Activated T-cell treated with anti-CD3 and anti-CD28 coated beads, Interleukin-2, amount 50 U/mL, for 4 hours (primary cell): ENCODE measurements around the gene TRPV3. TPM values are rescaled to one million over a fixed set of nuclear protein-coding genes. Genes with fewer than 3 reads are reported as not detected.

Source experiments
- ATAC-seq, 2 donors: fragments of 200-7000 bp; cut with Tn5 transposase; one replicate each; pipeline ENCODE4 v1.10.0; 2021
- DNase-seq: peaks from one replicate; pipeline ENCODE4 v3.0.0-alpha.2; 2020
- H3K27me3 Mint-ChIP-seq: one replicate; pipeline ENCODE4 v1.8.0; 2021; ENCODE audit warnings: low read depth, mixed read lengths
- H3K36me3 Mint-ChIP-seq: one replicate; pipeline ENCODE4 v1.8.0; 2022; ENCODE audit warnings: mixed read lengths; ENCODE audit not compliant: insufficient read depth
- H3K4me1 Mint-ChIP-seq: one replicate; pipeline ENCODE4 v1.8.0; 2021; ENCODE audit warnings: low read depth, mixed read lengths
- H3K4me3 Mint-ChIP-seq: one replicate; pipeline ENCODE4 v1.8.0; 2021; ENCODE audit warnings: mild to moderate bottlenecking, moderate library complexity, mixed read lengths
- H3K9me3 Mint-ChIP-seq: one replicate; pipeline ENCODE4 v1.8.0; 2021; ENCODE audit warnings: mixed read lengths
- total RNA-seq, 3 donors: library from RNA; stranded (reverse); gene quantifications; one replicate each; pipeline ENCODE4 v1.2.1, GENCODE V29; 2021

The TRPV3 gene
- total RNA-seq: under 1 TPM; 0.45 to 0.84 (median 0.73) TPM

DNA sequence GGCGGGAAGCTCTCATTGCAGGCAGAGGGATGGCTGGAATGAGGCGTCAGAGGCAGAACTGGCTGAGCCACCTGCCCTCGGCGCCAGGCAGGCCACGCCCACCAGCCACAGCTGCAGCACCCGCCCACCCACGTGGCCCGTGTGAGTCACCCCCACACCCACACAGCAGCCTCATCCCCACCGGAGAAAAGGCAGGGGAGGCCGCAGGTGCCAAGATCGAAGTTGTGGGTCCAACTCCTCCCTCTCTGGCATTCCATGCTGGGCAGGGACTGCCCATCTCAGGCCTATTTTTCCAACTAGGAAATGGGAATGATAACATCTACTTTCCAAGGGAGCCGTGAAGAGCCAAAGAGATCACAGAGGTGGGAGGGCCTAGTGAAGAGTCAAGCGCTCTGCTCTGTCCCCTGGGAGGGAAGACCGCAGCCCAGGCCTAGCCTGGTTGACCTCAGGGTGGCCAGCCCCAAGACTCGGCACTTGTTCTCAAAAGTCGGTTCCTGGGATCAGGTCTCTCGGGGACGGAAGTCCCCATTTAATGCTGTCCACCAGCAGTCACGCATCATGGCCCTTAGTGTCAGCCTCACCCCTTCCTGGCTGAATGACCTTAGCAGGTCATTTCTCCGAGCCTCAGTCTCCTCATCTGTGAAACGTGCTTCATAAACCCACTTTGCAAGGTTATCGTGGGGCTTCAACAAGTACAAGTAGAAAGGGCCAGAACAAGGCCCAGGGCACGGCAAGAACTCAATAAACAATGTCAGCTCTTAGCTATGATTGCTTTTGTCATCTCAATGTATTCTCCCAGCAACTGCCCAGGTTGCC, at the start of gene TRPV3:
Gene TRPV3 (minus strand): TSS at position 45 of the 816 bp plus-strand sequence. CDS start 2,962 bp downstream, outside the sequence.
- ATAC-seq (peak; percentile 63 to 74), DNase-seq (peak; percentile 73)
- H3K9me3 Mint-ChIP-seq: no peaks in the 10 kb centered on the region
- H3K27me3 Mint-ChIP-seq: peaks cover 11% of the 10 kb centered on the region
- H3K4me3 Mint-ChIP-seq: no peak within 1 kb of the TSS
- peaks cover 21% of the 10 kb centered on the region for H3K4me1 Mint-ChIP-seq
- no peaks in the 10 kb centered on the region for H3K36me3 Mint-ChIP-seq

DNA sequence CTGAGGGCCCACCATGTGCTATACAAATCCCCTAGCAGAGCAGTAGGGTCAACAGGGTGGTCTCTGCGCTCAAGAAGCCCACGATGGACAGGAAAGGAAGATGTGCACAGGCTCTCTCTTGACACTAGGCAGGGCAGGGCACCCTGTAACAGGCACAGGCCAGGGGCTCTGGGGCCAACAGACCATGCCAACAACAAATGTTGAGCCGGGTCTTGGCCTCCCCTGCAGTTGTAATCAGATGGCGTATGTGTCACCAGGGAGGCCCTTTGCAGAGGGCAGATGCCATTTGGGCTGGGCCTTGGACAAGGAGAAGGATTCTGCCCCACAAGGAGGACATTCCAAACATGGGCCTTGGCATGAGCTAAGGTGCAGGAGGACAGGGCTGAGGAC, 46.3 kb upstream of the TRPV3 start:
- DNase-seq: no peak
- no peak for ATAC-seq
- Mint-ChIP-seq H3K4me1 (no peaks in the 10 kb centered on the region), H3K9me3 (no peaks in the 10 kb centered on the region), H3K36me3 (peaks cover 8% of the 10 kb centered on the region), H3K27me3 (no peaks in the 10 kb centered on the region), H3K4me3 (no peak overlapping the region)

DNA sequence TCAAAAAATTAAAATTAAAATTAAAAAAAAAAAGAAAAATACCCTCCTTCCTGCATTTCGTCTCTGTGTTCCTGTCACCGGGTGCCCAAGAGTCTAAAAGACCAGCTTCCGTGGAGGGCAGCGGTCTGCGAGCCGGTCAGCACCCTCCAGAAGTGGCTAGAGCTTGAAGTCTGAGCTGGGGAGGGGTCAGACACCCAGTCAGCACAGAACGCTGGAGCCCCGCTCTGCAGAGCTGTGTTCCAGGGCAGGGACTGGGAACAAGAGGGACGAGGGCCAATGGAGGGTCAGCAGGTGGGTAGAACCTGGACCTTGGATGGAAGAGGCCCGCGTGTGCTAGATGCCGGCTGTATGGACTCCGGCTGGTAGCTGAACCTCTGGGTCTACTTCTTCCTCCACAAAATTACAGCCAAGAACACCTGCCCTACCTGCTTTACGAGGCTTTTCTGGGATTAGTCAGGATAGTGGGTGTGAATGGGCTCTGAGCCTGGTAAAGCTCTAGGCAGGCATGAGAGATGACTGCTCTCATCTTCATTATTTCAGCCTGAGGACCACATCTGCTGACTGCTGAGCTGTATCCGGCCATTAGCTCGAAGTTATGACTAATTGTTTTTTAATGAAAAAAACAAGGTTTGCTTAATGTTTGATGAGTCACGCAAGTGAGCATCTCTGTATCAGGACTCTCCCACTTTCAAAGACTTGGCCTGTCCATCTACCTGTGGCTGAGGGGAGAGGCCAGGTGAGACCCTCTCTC, 45.7 kb upstream of the TRPV3 start:
- Mint-ChIP-seq H3K4me1 (no peaks in the 10 kb centered on the region), H3K36me3 (peaks cover 6% of the 10 kb centered on the region), H3K9me3 (no peaks in the 10 kb centered on the region), H3K27me3 (no peaks in the 10 kb centered on the region), H3K4me3 (no peak overlapping the region)
- DNase-seq: no peak
- ATAC-seq: no peak

DNA sequence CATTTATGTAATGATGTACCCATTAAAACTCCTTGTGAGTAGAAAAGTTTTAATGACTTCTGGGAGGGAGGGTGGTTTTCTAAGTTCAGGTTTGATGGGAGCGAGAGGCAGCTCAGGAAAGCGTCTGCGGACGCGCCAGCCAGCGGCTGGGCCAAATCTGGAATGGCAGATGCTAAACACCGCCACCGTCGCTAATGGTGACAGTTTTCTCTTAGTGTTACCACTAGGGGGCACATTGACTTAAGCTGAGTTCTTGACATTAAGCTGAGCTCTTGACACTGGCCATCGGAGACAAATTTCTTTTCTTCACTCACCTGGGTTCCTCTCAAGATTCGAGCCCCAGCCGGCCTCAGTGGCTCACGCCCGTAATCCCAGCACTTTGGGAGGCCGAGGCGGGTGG, 44.9 kb upstream of the TRPV3 start:
- no peaks in the 10 kb centered on the region for H3K27me3 Mint-ChIP-seq
- H3K9me3 Mint-ChIP-seq: no peaks in the 10 kb centered on the region
- DNase-seq (no peak), ATAC-seq (no peak)
- peaks cover 4% of the 10 kb centered on the region for H3K36me3 Mint-ChIP-seq
- no peaks in the 10 kb centered on the region for H3K4me1 Mint-ChIP-seq
- H3K4me3 Mint-ChIP-seq: no peak overlapping the region

DNA sequence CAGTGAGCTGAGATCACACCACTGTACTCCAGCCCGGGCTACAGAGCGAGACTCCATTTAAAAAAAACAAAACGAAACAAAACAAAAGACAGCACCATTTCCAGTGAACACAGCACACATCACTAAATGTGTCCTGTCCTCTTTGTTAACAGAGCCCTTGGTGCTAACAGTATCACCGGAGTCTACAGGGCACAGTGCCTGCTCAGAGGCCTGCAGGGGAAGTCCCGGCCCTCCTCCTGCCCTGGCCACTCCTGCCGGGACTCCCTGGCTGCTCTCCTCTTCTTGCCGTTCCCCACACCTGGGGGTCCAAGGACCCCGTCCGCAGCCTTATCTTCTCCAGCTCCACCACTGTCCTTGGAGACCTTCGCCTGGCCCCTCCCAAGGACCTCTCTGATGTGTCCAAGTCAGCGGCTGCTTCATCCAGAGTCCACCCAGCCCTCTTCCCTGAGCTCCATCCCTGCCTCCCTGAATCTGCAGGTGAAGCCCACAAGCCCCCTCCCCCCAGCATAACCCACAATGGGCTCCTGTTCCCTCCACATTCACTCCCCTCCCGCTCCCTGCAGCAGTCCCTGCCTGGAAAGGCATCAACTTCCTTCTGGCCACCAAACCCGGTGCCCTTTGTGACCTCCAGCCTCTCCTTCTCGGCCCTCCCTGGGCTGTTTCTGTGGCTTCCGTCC, 43.1 kb upstream of the TRPV3 start:
- no peak for ATAC-seq
- Mint-ChIP-seq H3K36me3 (peaks cover 4% of the 10 kb centered on the region), H3K4me1 (no peaks in the 10 kb centered on the region)

DNA sequence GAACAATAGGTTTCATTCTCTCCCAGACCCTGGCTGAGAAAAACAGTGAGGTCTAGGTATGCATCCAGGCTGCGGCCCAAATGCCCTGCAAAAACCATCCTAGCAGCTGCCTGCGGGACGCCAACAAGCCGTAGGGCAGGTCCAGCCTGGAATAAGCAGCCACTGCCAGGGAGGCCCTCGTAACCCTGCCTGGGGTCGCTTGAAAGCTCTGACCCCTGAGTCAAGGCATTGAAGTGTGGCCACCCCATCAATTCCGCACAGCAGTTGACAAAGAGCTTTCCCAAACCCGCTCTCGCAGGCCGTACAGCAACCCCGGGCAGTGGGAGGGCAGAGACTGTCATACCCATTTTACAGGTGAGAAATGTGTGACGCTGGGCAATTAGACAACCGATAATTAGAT, 40.5 kb upstream of the TRPV3 start:
- Mint-ChIP-seq H3K4me1 (no peaks in the 10 kb centered on the region), H3K9me3 (no peaks in the 10 kb centered on the region), H3K27me3 (no peaks in the 10 kb centered on the region), H3K36me3 (no peaks in the 10 kb centered on the region), H3K4me3 (no peak overlapping the region)
- DNase-seq: no peak
- ATAC-seq: no peak

More for the DNA sequence above, 43.1 kb upstream of the TRPV3 start:
- DNase-seq: no peak
- H3K4me3 Mint-ChIP-seq: no peak overlapping the region
- no peaks in the 10 kb centered on the region for H3K9me3 Mint-ChIP-seq
- no peaks in the 10 kb centered on the region for H3K27me3 Mint-ChIP-seq

DNA sequence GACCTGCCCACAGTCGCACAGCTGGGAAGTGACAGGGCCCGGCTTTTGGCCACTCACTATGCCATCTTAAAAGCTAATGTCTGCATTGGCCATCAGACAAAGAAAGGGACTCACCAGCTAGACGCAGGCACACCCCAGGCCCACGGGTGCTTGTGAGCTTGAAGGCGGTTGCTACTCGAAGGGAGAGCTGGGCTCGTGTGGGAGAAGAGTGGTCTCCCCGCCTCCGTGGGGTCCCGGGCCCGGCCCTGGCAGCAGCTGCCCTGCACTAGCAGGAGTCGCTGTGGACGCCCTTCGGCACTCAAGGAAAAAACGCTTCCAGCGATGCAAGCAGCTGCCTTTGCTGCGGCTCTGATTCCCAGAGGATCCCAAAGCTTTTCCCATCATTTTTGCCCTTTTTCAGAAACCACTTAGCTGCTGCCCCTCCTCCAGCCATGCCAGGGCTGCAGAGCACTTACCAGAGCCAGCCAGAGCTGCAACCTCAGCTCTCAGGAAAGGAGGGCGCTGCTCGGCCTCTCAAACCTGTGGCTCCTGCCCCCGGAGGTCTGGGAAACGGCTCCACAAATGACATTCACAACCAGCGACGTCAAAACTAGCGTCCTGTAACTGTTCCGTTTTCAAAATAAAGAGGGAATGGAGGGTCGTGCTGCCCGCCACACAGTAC, 39.3 kb upstream of the TRPV3 start:
- ATAC-seq (no peak), DNase-seq (no peak)
- no peak overlapping the region for H3K4me3 Mint-ChIP-seq
- no peaks in the 10 kb centered on the region for H3K9me3 Mint-ChIP-seq
- H3K27me3 Mint-ChIP-seq: no peaks in the 10 kb centered on the region
- no peaks in the 10 kb centered on the region for H3K4me1 Mint-ChIP-seq
- H3K36me3 Mint-ChIP-seq: no peaks in the 10 kb centered on the region

DNA sequence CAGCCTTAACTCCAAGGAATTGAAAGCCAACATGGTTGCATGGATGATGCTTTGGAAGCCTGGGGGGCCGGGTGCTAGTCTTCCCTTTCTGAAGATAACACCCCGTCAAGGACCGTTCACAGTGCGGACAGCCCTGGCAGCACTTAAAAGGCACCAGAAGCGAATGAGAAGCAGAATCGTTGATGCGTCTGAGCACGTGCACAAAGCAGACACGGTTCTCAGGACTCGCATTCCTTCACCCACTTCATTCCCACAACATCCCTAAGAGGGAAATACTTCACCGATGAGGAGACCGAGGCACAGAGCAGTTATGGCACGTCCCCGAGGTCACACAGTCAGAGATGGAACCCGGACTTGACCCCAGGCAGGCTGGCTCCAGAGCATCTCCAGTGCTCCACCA, 37.4 kb upstream of the TRPV3 start:
- Mint-ChIP-seq H3K4me3 (no peak overlapping the region), H3K27me3 (no peaks in the 10 kb centered on the region), H3K4me1 (no peaks in the 10 kb centered on the region), H3K9me3 (no peaks in the 10 kb centered on the region), H3K36me3 (peaks cover 2% of the 10 kb centered on the region)
- ATAC-seq: no peak
- no peak for DNase-seq

DNA sequence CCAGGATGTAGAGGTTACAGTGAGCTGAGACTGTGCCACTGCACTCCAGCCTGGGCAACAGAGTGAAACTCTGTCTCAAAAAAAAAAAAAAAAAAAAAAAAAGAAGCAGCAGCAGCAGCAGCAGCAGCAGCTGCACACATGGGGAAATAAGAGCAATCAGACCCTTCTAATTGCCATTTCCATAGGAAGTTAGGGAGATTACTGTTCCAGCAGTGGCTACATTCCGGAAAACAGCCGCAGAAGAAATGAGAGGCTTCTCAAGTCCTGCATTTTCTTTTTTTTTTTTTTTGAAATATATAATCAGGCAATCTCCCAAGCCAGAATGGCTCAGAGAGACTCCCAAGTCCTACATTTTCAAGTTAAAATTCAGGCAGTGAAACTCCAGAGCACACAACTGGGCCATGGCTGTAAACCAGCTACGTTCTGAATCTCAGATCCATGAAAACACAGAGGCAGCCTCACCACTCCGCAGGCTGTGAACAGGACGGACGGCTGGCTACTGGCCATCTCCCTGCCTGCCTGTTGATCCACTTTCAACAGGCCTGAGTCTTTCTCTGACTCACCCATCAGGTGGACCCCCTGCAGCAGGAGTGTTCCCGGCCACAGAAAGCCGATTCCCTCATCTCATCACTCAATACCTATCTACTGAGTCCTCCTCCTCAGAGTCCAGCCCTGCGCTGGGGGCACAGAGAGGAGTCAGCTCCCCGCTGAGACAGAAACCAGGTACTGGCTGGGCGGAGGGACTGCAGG, 36.6 kb upstream of the TRPV3 start:
- Mint-ChIP-seq H3K4me3 (no peak overlapping the region), H3K27me3 (no peaks in the 10 kb centered on the region), H3K4me1 (no peaks in the 10 kb centered on the region), H3K9me3 (no peaks in the 10 kb centered on the region), H3K36me3 (peaks cover 2% of the 10 kb centered on the region)
- no peak for ATAC-seq
- DNase-seq: no peak

DNA sequence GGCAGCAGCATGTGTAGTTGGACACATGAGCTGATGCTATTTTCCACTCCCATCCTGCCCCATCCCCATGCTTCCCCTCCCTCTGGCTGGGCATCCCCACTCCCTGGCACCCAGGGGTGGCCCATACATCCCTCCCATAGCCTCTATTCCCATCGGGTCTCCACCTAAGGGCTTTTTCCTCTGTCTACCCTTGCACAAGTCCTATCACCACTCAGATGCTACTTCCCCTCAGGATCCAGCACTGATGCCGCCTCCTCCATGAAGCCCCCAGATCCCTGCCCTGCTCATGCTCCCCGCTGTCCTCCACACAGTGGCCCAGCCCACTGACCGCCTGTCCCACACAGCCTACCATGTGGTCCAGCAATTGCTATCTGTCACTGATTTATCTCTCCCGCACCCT, 35.8 kb upstream of the TRPV3 start:
- no peak for ATAC-seq
- no peaks in the 10 kb centered on the region for H3K27me3 Mint-ChIP-seq
- no peaks in the 10 kb centered on the region for H3K4me1 Mint-ChIP-seq
- no peaks in the 10 kb centered on the region for H3K9me3 Mint-ChIP-seq
- H3K36me3 Mint-ChIP-seq: peaks cover 4% of the 10 kb centered on the region
- DNase-seq: no peak
- H3K4me3 Mint-ChIP-seq: no peak overlapping the region

DNA sequence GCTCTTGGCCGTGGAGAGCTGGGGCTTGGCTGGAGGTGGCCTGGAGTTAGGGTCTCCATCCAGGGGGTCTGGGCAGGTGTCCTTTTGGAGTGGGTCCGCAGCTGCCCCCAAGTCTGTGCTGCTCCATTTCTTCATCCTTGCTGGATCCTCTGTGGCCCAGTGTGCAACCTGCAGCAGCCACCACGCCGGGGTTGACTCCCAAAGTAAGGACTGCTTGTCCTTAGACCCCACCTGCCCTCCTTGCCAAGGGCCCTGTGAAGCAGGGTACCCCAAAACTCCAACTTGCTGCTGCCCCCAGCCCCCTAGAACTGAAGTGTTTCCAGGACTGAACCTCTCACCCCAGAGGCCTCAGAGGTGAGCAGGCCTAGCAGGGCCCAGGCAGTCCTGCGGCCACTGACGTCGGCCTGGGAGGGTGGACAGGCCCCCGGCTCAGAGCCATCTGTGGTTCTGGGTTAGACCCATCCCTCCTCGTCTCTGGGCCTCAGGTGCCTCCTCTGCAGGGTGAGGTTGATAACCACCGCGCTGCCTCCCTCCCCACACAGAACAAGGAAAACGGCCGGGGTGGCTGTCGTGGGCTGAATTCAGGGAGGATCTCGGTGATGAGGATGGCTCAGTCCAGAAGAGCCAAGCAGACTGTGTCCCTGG, 34.7 kb upstream of the TRPV3 start:
- no peaks in the 10 kb centered on the region for H3K9me3 Mint-ChIP-seq
- peaks cover 7% of the 10 kb centered on the region for H3K36me3 Mint-ChIP-seq
- DNase-seq (no peak), ATAC-seq (no peak)
- H3K27me3 Mint-ChIP-seq: no peaks in the 10 kb centered on the region
- no peaks in the 10 kb centered on the region for H3K4me1 Mint-ChIP-seq
- H3K4me3 Mint-ChIP-seq: no peak overlapping the region

DNA sequence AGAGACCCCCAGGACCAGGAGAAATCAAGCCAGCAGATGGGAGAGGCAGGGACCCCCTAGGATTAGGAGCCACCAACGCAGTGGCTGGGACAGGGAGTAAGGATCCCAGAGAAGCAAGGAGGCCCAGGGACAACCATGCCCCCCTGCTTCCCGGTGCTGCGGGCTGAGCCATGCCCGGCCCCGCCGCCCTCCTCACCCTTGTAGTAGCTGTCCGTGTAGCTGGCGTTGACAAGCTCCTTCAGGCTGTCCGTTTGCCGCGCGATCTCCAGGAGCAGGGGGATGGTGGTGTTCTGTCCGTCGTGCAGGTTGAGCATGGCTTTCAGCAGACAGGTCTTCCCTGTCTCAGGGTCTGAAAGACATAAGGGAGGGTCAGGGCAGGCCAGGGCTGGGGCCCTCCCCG, 33.2 kb upstream of the TRPV3 start:
- no peaks in the 10 kb centered on the region for H3K27me3 Mint-ChIP-seq
- H3K4me1 Mint-ChIP-seq: no peaks in the 10 kb centered on the region
- H3K4me3 Mint-ChIP-seq: no peak overlapping the region
- ATAC-seq (no peak), DNase-seq (no peak)
- peaks cover 10% of the 10 kb centered on the region for H3K36me3 Mint-ChIP-seq
- no peaks in the 10 kb centered on the region for H3K9me3 Mint-ChIP-seq

DNA sequence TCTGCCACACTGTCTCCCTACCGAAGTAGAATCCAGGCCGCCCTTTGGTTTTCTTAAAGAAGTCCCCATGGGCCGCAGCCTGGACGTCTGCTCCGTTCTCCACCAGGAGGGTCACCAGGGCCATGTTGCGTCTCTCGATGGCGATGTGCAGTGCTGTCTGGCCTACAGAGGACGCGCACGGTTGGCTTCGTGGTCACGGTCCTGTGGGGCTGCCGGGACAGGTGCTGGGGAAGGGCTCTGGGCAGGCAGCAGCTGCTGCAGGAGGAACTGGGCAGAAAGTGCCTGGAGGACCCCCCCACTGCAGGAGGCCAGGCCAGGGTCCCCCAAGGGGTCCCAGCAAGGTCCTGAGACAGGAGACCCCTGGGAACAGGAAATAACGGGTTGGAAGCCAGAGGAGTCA, 32.6 kb upstream of the TRPV3 start:
- H3K27me3 Mint-ChIP-seq: no peaks in the 10 kb centered on the region
- no peaks in the 10 kb centered on the region for H3K9me3 Mint-ChIP-seq
- ATAC-seq (no peak), DNase-seq (no peak)
- H3K4me1 Mint-ChIP-seq: no peaks in the 10 kb centered on the region
- no peak overlapping the region for H3K4me3 Mint-ChIP-seq
- peaks cover 10% of the 10 kb centered on the region for H3K36me3 Mint-ChIP-seq
